Stimulated activated CD8-positive, alpha-beta memory T cell treated with anti-CD3 and anti-CD28 coated beads, Interleukin-12 subunit alpha, Interleukin-12 subunit beta, amount 100 ng/mL, for 1 hour (primary cell): ENCODE results near the gene FBXL4.

Experiments used
- DNase-seq: peaks from one replicate; pipeline ENCODE4 v3.0.0-alpha.2; 2020; ENCODE audit warnings: low read depth

FBXL4 gene

GRCh38 chr6:98824162-98824901 is 123.4 kb downstream of the FBXL4 start:
- DNase-seq: no peak

DNA sequence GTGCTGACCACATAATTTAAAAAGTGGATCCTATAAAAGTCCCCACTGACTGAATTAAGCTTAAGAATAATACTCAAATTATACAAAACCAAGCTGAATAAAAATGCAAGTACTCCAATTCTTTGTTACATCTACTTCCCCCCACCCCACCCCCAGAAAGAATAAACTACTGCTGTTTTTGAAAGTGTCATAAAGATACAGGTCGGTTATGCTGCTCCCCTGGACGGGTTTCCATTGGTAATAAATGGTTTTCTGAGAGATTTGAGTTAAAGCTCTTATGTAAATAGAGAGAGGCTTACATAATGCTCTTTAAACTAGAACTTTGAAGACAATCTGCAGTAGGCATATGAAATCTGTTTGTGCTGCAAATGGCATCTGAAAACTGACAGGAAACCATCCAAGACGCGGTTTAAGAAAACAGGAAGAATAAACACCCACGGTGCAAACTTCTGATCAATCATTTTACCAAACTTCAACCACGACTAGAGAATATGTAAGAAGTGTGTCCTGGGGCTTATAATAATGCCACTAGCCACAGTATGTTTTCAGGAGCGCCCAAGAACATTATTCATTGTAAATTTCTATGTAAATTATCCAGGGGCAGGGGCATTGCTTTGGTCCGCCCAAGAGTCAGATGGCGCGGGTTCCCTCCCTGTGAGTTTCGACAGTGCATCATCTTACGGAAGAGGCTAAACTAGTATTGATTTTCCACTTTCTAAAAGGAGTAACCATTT is 124.2 kb downstream of the FBXL4 start:
- DNase-seq: no peak

GRCh38 chr6:98821756-98822405 is 125.9 kb downstream of the FBXL4 start:
- no peak for DNase-seq
